Measurements from ENCODE around the gene SPPL2C.

DNA sequence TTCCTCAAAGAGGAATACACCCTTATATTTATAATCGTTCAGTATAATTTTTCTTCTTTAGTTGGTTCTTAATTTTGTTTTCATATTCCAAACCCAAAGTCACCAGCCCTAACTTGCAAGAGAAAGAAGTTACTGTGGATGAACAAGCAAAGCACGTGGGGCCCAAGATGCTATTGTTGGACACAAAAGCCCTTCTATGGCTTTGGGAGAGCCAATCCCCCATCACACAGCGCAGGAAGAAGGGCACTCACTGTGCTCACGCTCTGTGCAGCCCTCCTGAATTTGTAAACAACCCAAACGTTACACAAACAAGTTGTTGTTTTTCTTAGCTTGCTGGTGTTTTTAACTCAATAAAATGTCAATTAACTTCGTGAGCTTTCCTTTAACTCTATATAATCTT lies 22.5 kb downstream of the SPPL2C start:
- TF ChIP-seq, protein P1, sequence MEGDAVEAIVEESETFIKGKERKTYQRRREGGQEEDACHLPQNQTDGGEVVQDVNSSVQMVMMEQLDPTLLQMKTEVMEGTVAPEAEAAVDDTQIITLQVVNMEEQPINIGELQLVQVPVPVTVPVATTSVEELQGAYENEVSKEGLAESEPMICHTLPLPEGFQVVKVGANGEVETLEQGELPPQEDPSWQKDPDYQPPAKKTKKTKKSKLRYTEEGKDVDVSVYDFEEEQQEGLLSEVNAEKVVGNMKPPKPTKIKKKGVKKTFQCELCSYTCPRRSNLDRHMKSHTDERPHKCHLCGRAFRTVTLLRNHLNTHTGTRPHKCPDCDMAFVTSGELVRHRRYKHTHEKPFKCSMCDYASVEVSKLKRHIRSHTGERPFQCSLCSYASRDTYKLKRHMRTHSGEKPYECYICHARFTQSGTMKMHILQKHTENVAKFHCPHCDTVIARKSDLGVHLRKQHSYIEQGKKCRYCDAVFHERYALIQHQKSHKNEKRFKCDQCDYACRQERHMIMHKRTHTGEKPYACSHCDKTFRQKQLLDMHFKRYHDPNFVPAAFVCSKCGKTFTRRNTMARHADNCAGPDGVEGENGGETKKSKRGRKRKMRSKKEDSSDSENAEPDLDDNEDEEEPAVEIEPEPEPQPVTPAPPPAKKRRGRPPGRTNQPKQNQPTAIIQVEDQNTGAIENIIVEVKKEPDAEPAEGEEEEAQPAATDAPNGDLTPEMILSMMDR (conservative IDR thresholded peaks at IDR 0.05 in 1 of 2, IDR thresholded peaks at IDR 0.05 in 1 of 2; ENCODE audit: extremely low read depth in 1 of 2, insufficient read depth in 1 of 2, low read depth in 1 of 2, low read length in 2 of 2), result no peak
- TF ChIP-seq EZH2 (IDR thresholded peaks at IDR 0.05; ENCODE audit: borderline replicate concordance, low read length), result no peak
